ENCODE data around the gene BNC2.

BNC2 gene

GRCh38 chr9:16561121-16561520 lies 309.3 kb downstream of the BNC2 start:
- Histone ChIP-seq H3K4me1 (ENCODE audit: control insufficient read depth, insufficient read depth, low read length) (no peaks in the 10 kb centered on the region), H3K4me3 (ENCODE audit: low read depth, low read length) (no peak overlapping the region), H3K27ac (ENCODE audit: extremely low read depth, low read depth, low read length) (no peak overlapping the region), H3K9me3 (ENCODE audit: control insufficient read depth, insufficient read depth, low read depth, low read length) (no peaks in the 10 kb centered on the region), H3K36me3 (ENCODE audit: control insufficient read depth in 2 of 2, insufficient read depth in 1 of 2, low read length in 2 of 2) (no peaks in the 10 kb centered on the region)
- CTCF ChIA-PET: interaction anchor here (1.1 kb wide), 1 partner anchor 17 kb away, joined by 3 read pairs; no protein-coding TSS in a partner anchor
- POLR2A ChIA-PET: no interaction called here
- TF ChIP-seq ZNF211 (tag by site-specific recombination; IDR thresholded peaks at IDR 0.05; ENCODE audit: low read depth): no peak
- no peak for TF ChIP-seq BCL11A (tag by site-specific recombination; IDR thresholded peaks at IDR 0.05; ENCODE audit: low read depth)
- TF ChIP-seq ZNF837 (tag by site-specific recombination; IDR thresholded peaks at IDR 0.05): no peak
- no peak for TF ChIP-seq ZNF157 (tag by site-specific recombination; IDR thresholded peaks at IDR 0.05)
- TF ChIP-seq KLF17 (tag by site-specific recombination; IDR thresholded peaks at IDR 0.05): no peak
- no peak for TF ChIP-seq ZNF202 (tag by site-specific recombination; IDR thresholded peaks at IDR 0.05; ENCODE audit: borderline replicate concordance)
- TF ChIP-seq WT1 (tag by site-specific recombination; IDR thresholded peaks at IDR 0.05): no peak
- TF ChIP-seq GLIS2 (tag by site-specific recombination; IDR thresholded peaks at IDR 0.05): no peak
- no peak for TF ChIP-seq ZFHX2 (tag by site-specific recombination; conservative IDR thresholded peaks at IDR 0.05)

GRCh38 chr9:16559418-16560188 lies 310.9 kb downstream of the BNC2 start:
- ChIA-PET CTCF (no interaction called here), POLR2A (no interaction called here)
- no peaks in the 10 kb centered on the region for H3K4me1 ChIP-seq (ENCODE audit: control insufficient read depth, insufficient read depth, low read length)
- no peak for TF ChIP-seq SP7 (tag by site-specific recombination; IDR thresholded peaks at IDR 0.05)
- TF ChIP-seq SCRT2 (tag by site-specific recombination; IDR thresholded peaks at IDR 0.05): 0 out of 2 replicates have a peak, but pooled peaks have one; percentile 14
- peak; percentile 12; the same call in 1 of the 2 replicates for TF ChIP-seq SCRT1 (tag by site-specific recombination; IDR thresholded peaks at IDR 0.05; ENCODE audit: borderline replicate concordance)
- no peak for TF ChIP-seq ZNF449 (tag by site-specific recombination; IDR thresholded peaks at IDR 0.05)
- no peak for TF ChIP-seq ZNF16 (tag by site-specific recombination; IDR thresholded peaks at IDR 0.05; ENCODE audit: low read depth)
- no peak overlapping the region for H3K4me3 ChIP-seq (ENCODE audit: low read depth, low read length)
- H3K9me3 ChIP-seq (ENCODE audit: control insufficient read depth, insufficient read depth, low read depth, low read length): no peaks in the 10 kb centered on the region
- no peak overlapping the region for H3K27ac ChIP-seq (ENCODE audit: extremely low read depth, low read depth, low read length)
- H3K36me3 ChIP-seq (ENCODE audit: control insufficient read depth in 2 of 2, insufficient read depth in 1 of 2, low read length in 2 of 2): no peaks in the 10 kb centered on the region

- CTCF ChIA-PET: interaction anchor here (1.1 kb wide), 1 partner anchor 13 kb away, joined by 3 read pairs; no protein-coding TSS in a partner anchor
- no peak overlapping the region for H3K27ac ChIP-seq (ENCODE audit: extremely low read depth, low read depth, low read length)
- no peaks in the 10 kb centered on the region for H3K9me3 ChIP-seq (ENCODE audit: control insufficient read depth, insufficient read depth, low read depth, low read length)
- POLR2A ChIA-PET: no interaction called here
- H3K36me3 ChIP-seq (ENCODE audit: control insufficient read depth in 2 of 2, insufficient read depth in 1 of 2, low read length in 2 of 2): no peaks in the 10 kb centered on the region
- no peak overlapping the region for H3K4me3 ChIP-seq (ENCODE audit: low read depth, low read length)
- H3K4me1 ChIP-seq (ENCODE audit: control insufficient read depth, insufficient read depth, low read length): no peaks in the 10 kb centered on the region
- TF ChIP-seq ZNF747 (tag by site-specific recombination; IDR thresholded peaks at IDR 0.05) (no peak), ZNF623 (tag by site-specific recombination; IDR thresholded peaks at IDR 0.05) (no peak), ZNF280C (tag by site-specific recombination; IDR thresholded peaks at IDR 0.05) (no peak), IKZF3 (tag by site-specific recombination; IDR thresholded peaks at IDR 0.05) (no peak), ZNF302 (tag by site-specific recombination; IDR thresholded peaks at IDR 0.05; ENCODE audit: low read depth) (no peak), ZNF544 (tag by site-specific recombination; IDR thresholded peaks at IDR 0.05) (no peak), ZNF560 (tag by site-specific recombination; IDR thresholded peaks at IDR 0.05; ENCODE audit: borderline replicate concordance) (no peak), INSM2 (tag by site-specific recombination; IDR thresholded peaks at IDR 0.05) (no peak), ZNF157 (tag by site-specific recombination; IDR thresholded peaks at IDR 0.05) (no peak), ZNF223 (tag by site-specific recombination; IDR thresholded peaks at IDR 0.05) (no peak), ZNF155 (tag by site-specific recombination; IDR thresholded peaks at IDR 0.05) (no peak)
These were observed 314.7 kb downstream of the BNC2 start for GRCh38 chr9:16555802-16556201.

All from HEK293 (cell line).